Measurements from ENCODE around the gene MCTP1. TPM values are rescaled to one million over a fixed set of nuclear protein-coding genes. Genes with fewer than 3 reads are reported as not detected.

MCTP1 gene
- total RNA-seq, 1 experiment from 2014 or later = 2.5 TPM

DNA sequence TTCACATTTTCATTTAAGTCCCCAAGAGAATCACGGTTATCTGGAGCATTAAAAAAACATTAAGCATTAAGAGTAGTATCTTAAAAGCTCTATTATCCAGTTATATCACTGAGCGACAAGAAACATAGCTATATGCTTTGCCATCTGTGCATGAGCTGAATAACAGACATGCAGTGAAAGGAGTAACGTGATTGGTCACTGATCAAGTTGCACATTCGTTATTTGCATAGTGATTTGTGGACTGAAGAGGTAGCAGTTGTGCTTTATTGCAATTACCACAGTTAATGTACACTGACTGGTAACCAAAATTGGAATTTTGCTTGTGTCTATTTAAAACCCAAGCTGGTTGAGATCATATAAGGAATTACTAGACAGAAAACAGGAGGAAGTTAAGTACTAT lies 107.4 kb downstream of the MCTP1 start:
- Histone ChIP-seq H3K79me1 (ENCODE audit: insufficient read depth, low read depth, low read length, poor library complexity, severe bottlenecking) (no peaks in the 10 kb centered on the region), H3K9ac (ENCODE audit: extremely low read depth, insufficient read length, low read length) (no peak overlapping the region), H3K4me1 (ENCODE audit: insufficient read depth, low read length) (peaks cover 15% of the 10 kb centered on the region; the same call in 1 of the 2 replicates), H2BK20ac (ENCODE audit: low read depth, low read length, poor library complexity, severe bottlenecking) (no peak overlapping the region), H3K9me3 (ENCODE audit: control insufficient read depth, low read depth, low read length) (no peaks in the 10 kb centered on the region), H4K8ac (replicated peaks; ENCODE audit: insufficient read length, low read depth, low read length) (no peak overlapping the region), H3T11ph (ENCODE audit: low read length) (no peak overlapping the region), H2BK120ac (ENCODE audit: low read depth, low read length, poor library complexity, severe bottlenecking) (no peak overlapping the region), H3K79me2 (ENCODE audit: insufficient read depth, low read length) (no peaks in the 10 kb centered on the region), H3K27me3 (ENCODE audit: insufficient read depth, low read length) (no peaks in the 10 kb centered on the region), H4K5ac (ENCODE audit: insufficient read length, low read depth, low read length) (no peak overlapping the region), H4K91ac (ENCODE audit: insufficient read length, low read depth, low read length) (no peak overlapping the region), H4K20me1 (ENCODE audit: control insufficient read depth, insufficient read depth, insufficient read length) (no peaks in the 10 kb centered on the region), H3K23ac (ENCODE audit: insufficient read length, low read depth, low read length) (no peak overlapping the region), H3K27ac (ENCODE audit: insufficient read length, low read depth, low read length) (peak overlapping the region; percentile 81), H3K56ac (ENCODE audit: insufficient read length, low read depth, low read length) (no peak overlapping the region), H3K18ac (ENCODE audit: insufficient read length, low read depth, low read length) (peak overlapping the region; percentile 32), H2AFZ (ENCODE audit: low read length) (no peak overlapping the region), H2BK5ac (ENCODE audit: insufficient read length, low read length) (no peak overlapping the region), H2BK12ac (ENCODE audit: insufficient read length, low read depth, low read length) (peak overlapping the region; percentile 47), H3K14ac (ENCODE audit: insufficient read depth, low read length) (no peak overlapping the region), H3K4me2 (ENCODE audit: insufficient read depth, insufficient read length, low read length) (no peak overlapping the region), H2BK15ac (ENCODE audit: low read depth, low read length) (no peak overlapping the region), H3K4ac (ENCODE audit: low read depth, low read length) (no peak overlapping the region), H3K23me2 (ENCODE audit: insufficient read length, low read depth, low read length, poor library complexity, severe bottlenecking) (no peaks in the 10 kb centered on the region), H2AK5ac (ENCODE audit: insufficient read length, low read length) (no peak overlapping the region)
- Mint-ChIP-seq H3K36me3 (ENCODE audit: insufficient read depth in 1 of 3, low read depth in 3 of 3) (no peaks in the 10 kb centered on the region; a peak in 2 of 7 replicates), H3K27ac (peak overlapping the region; percentile 97 to 99 (median 99)), H3K4me3 (no peak overlapping the region; a peak in 1 of 5 replicates), H3K27me3 (ENCODE audit: low read depth) (no peaks in the 10 kb centered on the region), H3K4me1 (peaks cover 71 to 78% of the 10 kb centered on the region in 2 experiments), H3K9me3 (no peaks in the 10 kb centered on the region)
- TF ChIP-seq, protein P1, sequence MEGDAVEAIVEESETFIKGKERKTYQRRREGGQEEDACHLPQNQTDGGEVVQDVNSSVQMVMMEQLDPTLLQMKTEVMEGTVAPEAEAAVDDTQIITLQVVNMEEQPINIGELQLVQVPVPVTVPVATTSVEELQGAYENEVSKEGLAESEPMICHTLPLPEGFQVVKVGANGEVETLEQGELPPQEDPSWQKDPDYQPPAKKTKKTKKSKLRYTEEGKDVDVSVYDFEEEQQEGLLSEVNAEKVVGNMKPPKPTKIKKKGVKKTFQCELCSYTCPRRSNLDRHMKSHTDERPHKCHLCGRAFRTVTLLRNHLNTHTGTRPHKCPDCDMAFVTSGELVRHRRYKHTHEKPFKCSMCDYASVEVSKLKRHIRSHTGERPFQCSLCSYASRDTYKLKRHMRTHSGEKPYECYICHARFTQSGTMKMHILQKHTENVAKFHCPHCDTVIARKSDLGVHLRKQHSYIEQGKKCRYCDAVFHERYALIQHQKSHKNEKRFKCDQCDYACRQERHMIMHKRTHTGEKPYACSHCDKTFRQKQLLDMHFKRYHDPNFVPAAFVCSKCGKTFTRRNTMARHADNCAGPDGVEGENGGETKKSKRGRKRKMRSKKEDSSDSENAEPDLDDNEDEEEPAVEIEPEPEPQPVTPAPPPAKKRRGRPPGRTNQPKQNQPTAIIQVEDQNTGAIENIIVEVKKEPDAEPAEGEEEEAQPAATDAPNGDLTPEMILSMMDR (conservative IDR thresholded peaks at IDR 0.05) = no peak
- WGBS (ENCODE audit: extremely low coverage, insufficient read length, low lambda C conversion rate) = no CpG with 5 or more reads among the region's 4 CpGs
- DNase-seq = no peak

Data from H9 (cell line).